A673 (cell line): ENCODE measurements around the gene TARS2. TPM values are rescaled to one million over a fixed set of nuclear protein-coding genes. Genes with fewer than 3 reads are reported as not detected.
A peak's percentile ranks its signal among the peaks of the same experiment; 100 is the strongest.

Source experiments
- BruUV-seq: library from RNA; stranded (reverse); fragments of 400-500 nt; replicated peaks from 2 replicates; lab custom pipeline; 2021; lab: Mats Ljungman, UMichigan
- CTCF ChIA-PET: fragments of 300-600 bp; sonication (Branson Sonifier 250); formaldehyde crosslinking; loops from one replicate; lab custom pipeline; 2022; ENCODE audit warnings: antibody characterized with exemption; lab: Charles Lee
- POLR2A ChIA-PET: fragments of 300-600 bp; sonication (Branson Sonifier 250); formaldehyde crosslinking; loops from one replicate; lab custom pipeline; 2022; ENCODE audit warnings: antibody characterized with exemption; ENCODE audit not compliant: low non-redundant PET; lab: Charles Lee
- DNase-seq: peaks from one replicate; pipeline ENCODE4 v3.0.0-alpha.2; 2015; ENCODE audit warnings: low spot score
- H3K27ac ChIP-seq: fragments of 200-600 bp; sonication (generic); 2 replicates; pipeline ENCODE4 v1.5.1; 2016; ENCODE audit warnings: mixed run types, low read depth, mild to moderate bottlenecking, mixed read lengths, antibody characterized with exemption, low read length; ENCODE audit not compliant: poor library complexity, severe bottlenecking
- H3K27me3 ChIP-seq: fragments of 200-600 bp; sonication (generic); replicated peaks from 2 replicates; pipeline ENCODE4 v1.6.1; 2017; ENCODE audit warnings: mixed run types, low read depth, mild to moderate bottlenecking, mixed read lengths, antibody characterized with exemption, low read length; ENCODE audit not compliant: insufficient read depth, poor library complexity
- H3K36me3 ChIP-seq: fragments of 200-600 bp; sonication (generic); 2 replicates; pipeline ENCODE4 v1.6.1; 2016; ENCODE audit warnings: mixed run types, mild to moderate bottlenecking, mixed read lengths, antibody characterized with exemption, low read length; ENCODE audit not compliant: insufficient read depth, poor library complexity, severe bottlenecking
- H3K4me1 ChIP-seq: fragments of 200-600 bp; sonication (generic); 2 replicates; pipeline ENCODE4 v1.6.1; 2017; ENCODE audit warnings: mixed run types, mild to moderate bottlenecking, mixed read lengths, antibody characterized with exemption, low read length; ENCODE audit not compliant: insufficient read depth, poor library complexity, severe bottlenecking
- H3K4me3 ChIP-seq: fragments of 200-600 bp; sonication (generic); 2 replicates; pipeline ENCODE4 v1.5.1; 2016; ENCODE audit warnings: low read depth, mixed run types, mild to moderate bottlenecking, mixed read lengths, low read length; ENCODE audit not compliant: poor library complexity, severe bottlenecking
- H3K9me3 ChIP-seq: fragments of 200-600 bp; sonication (generic); 2 replicates; pipeline ENCODE4 v1.6.1; 2016; ENCODE audit warnings: mixed run types, low read depth, mild to moderate bottlenecking, mixed read lengths, antibody characterized with exemption, low read length; ENCODE audit not compliant: poor library complexity, severe bottlenecking
- EZH2 ChIP-seq: fragments of 200-600 bp; sonication (generic); IDR thresholded peaks from 2 replicates; pipeline ENCODE4 v1.6.1; 2017; ENCODE audit warnings: borderline replicate concordance, low read depth, mild to moderate bottlenecking, mixed read lengths, antibody characterized with exemption, low read length; ENCODE audit not compliant: poor library complexity, severe bottlenecking
- intact Hi-C: fragments of 100-400 bp; cut with micrococcal nuclease; formaldehyde crosslinking; loops from one replicate; pipeline ENCODE4 v1.10.0; 2022; ENCODE audit not compliant: unreplicated experiment
- total RNA-seq: library from RNA; stranded (reverse); gene quantifications from 2 replicates; pipeline ENCODE4 v1.2.3, GENCODE V29; 2021
- TF ChIP-seq, protein P1 (sequence below): fragments of 300-800, 200-600 bp; sonication (generic); conservative IDR thresholded peaks from 2 replicates; pipeline ENCODE4 v1.5.1; 2017; ENCODE audit warnings: low read depth, mild to moderate bottlenecking, antibody characterized with exemption, low read length, moderate library complexity, mixed read lengths

TARS2 gene
- total RNA-seq, 1 experiment from 2014 or later, result 32.0 TPM

DNA sequence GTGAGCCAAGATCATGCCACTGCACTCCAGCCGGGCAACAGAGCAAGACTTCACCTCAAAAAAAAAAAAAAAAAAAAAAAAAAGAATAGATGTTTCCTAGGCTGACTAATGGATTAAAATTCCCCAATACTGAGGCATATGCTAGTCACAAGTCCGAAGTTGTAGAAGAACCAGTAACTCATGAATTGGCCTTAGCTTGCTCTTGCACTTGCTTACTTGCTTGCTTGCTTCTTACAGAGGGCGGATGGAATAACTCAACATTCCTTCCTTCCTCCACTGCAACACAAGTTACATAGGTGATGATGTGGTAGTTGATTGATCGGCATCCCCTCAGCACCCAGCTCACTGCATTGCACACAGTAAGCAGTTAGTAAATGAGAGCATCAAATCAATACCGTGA lies 2.8 kb upstream of the TARS2 start:
- no peak for DNase-seq

DNA sequence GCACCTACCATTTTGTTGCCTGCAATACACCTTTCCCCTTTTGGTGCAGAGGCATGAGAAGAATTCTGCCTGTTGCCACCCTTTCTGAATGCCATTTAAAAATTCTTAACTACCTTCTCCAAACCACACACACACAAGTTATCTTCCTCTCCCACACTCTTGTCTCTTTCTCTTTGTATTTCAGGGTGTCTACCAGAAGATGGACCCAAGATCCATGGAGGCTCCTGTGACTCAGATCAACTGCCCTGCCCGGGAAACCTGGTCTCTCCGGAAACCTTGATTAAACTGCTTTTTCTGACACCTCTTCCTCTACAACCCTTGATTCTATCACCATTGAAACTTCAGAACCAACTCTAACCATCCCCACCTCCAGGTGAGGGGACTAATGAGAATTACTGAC lies 2.4 kb upstream of the TARS2 start:
- Histone ChIP-seq H3K9me3 (no peaks in the 10 kb centered on the region), H3K4me1 (peaks cover 5% of the 10 kb centered on the region), H3K4me3 (no peak overlapping the region), H3K36me3 (no peaks in the 10 kb centered on the region), H3K27me3 (no peaks in the 10 kb centered on the region), H3K27ac (no peak overlapping the region)
- no peak for TF ChIP-seq EZH2
- TF ChIP-seq, protein P1, sequence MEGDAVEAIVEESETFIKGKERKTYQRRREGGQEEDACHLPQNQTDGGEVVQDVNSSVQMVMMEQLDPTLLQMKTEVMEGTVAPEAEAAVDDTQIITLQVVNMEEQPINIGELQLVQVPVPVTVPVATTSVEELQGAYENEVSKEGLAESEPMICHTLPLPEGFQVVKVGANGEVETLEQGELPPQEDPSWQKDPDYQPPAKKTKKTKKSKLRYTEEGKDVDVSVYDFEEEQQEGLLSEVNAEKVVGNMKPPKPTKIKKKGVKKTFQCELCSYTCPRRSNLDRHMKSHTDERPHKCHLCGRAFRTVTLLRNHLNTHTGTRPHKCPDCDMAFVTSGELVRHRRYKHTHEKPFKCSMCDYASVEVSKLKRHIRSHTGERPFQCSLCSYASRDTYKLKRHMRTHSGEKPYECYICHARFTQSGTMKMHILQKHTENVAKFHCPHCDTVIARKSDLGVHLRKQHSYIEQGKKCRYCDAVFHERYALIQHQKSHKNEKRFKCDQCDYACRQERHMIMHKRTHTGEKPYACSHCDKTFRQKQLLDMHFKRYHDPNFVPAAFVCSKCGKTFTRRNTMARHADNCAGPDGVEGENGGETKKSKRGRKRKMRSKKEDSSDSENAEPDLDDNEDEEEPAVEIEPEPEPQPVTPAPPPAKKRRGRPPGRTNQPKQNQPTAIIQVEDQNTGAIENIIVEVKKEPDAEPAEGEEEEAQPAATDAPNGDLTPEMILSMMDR, result peak; percentile 34
- no TSS peak for BruUV-seq
- ChIA-PET POLR2A (no interaction called here), CTCF (no interaction called here)
- intact Hi-C loops, result no loop called here
- peak; percentile 45 for DNase-seq

More for the DNA sequence above, 2.8 kb upstream of the TARS2 start:
- ChIA-PET POLR2A (no interaction called here), CTCF (no interaction called here)
- peaks cover 5% of the 10 kb centered on the region for H3K4me1 ChIP-seq
- no peaks in the 10 kb centered on the region for H3K27me3 ChIP-seq
- BruUV-seq, result no TSS peak
- no peaks in the 10 kb centered on the region for H3K9me3 ChIP-seq
- no peaks in the 10 kb centered on the region for H3K36me3 ChIP-seq
- intact Hi-C loops, result no loop called here
- no peak overlapping the region for H3K4me3 ChIP-seq
- H3K27ac ChIP-seq, result no peak overlapping the region
- TF ChIP-seq, protein P1, result no peak
- no peak for TF ChIP-seq EZH2

DNA sequence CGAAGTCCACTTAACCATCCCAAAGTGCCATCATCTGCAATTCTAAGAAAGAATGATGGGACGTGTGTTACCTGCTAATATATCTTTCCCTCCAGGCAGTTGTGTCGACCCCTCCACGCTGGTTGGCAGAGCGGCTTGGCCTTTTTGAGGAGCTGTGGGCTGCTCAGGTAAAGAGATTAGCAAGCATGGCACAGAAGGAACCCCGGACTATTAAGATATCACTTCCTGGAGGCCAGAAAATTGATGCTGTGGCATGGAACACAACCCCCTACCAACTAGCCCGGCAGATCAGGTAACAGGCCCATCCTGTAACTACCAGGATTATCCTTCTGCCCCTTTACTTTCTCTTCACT lies 520 bp downstream of the TARS2 start:
- H3K4me3 ChIP-seq, result peak overlapping the region; percentile 93
- ChIA-PET POLR2A (no interaction called here), CTCF (no interaction called here)
- H3K27ac ChIP-seq, result peak overlapping the region; percentile 68
- no peaks in the 10 kb centered on the region for H3K27me3 ChIP-seq
- intact Hi-C loops, result loop anchor here (1.0 kb wide), 1 partner anchor 122 kb away; no protein-coding TSS in a partner anchor
- no peak for DNase-seq
- no peaks in the 10 kb centered on the region for H3K9me3 ChIP-seq
- TF ChIP-seq, protein P1, result no peak
- no peak for TF ChIP-seq EZH2
- peaks cover 5% of the 10 kb centered on the region for H3K4me1 ChIP-seq
- no TSS peak for BruUV-seq
- peaks cover 16% of the 10 kb centered on the region for H3K36me3 ChIP-seq
